ENCODE measurements around the gene PCYOX1L.

PCYOX1L gene

DNA sequence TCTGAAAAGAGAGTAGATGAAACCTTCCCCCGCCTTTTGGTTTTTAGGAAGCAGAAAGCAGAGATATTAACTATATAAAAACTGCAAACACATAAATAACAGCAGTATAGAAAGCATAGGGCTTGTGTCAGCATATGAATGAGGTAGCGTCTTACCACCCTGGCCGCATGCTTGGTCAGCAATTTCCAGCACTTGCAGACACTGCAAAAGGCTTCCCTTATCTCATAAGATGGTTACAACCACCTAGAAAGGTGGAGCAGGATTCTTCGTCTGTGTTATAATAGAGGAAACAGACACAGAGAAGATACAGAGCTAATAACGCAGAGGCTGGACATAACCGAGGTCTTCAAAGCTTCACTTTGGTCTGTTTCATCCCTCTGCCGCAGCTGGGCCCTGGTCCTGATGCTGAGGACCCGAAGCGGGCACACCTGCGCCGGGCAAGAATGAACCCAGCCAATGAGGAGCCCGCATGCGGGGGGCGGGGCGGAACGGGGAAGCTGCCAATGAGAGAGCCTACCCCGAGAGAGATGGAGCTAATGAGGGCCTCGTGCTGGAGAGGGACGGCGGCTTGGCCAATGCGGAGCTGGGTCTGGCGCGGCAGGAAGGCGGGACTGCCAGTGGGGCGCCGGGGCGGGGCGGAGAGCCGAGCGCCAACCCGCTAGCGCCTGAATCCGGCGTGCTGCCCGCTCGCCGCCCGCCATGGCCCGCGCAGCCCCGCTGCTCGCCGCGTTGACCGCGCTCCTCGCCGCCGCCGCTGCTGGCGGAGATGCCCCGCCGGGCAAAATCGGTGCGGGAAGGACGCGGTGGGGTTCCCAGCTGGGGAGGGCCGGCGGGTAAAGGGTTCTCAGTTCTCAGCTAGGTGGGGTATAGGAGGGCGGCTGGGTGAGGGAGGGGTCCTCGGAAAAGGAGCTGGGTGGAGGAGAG is at the start of gene PCYOX1L:
TSS of gene PCYOX1L (plus strand) at position 677 of the 924 bp plus-strand sequence. CDS start at position 700, 23 bp downstream.
- peak; percentile 79 to 95 for DNase-seq (ENCODE audit: low read depth in 2 of 2)

- no peak for DNase-seq (ENCODE audit: low read depth in 2 of 2)
Measured at GRCh38 chr5:149309354-149309753, 48.5 kb upstream of the PCYOX1L start.

GRCh38 chr5:149310488-149310887 is 47.4 kb upstream of the PCYOX1L start:
- DNase-seq (ENCODE audit: low read depth in 2 of 2) = no peak

GRCh38 chr5:149310947-149311658 is 46.7 kb upstream of the PCYOX1L start:
- no peak for DNase-seq (ENCODE audit: low read depth in 2 of 2)

- no peak for DNase-seq (ENCODE audit: low read depth in 2 of 2)
Measured at GRCh38 chr5:149313151-149313841, 44.5 kb upstream of the PCYOX1L start.

GRCh38 chr5:149314571-149315111 is 43.2 kb upstream of the PCYOX1L start:
- no peak for DNase-seq (ENCODE audit: low read depth in 2 of 2)

GRCh38 chr5:149315753-149316152 is 42.1 kb upstream of the PCYOX1L start:
- no peak for DNase-seq (ENCODE audit: low read depth in 2 of 2)

DNA sequence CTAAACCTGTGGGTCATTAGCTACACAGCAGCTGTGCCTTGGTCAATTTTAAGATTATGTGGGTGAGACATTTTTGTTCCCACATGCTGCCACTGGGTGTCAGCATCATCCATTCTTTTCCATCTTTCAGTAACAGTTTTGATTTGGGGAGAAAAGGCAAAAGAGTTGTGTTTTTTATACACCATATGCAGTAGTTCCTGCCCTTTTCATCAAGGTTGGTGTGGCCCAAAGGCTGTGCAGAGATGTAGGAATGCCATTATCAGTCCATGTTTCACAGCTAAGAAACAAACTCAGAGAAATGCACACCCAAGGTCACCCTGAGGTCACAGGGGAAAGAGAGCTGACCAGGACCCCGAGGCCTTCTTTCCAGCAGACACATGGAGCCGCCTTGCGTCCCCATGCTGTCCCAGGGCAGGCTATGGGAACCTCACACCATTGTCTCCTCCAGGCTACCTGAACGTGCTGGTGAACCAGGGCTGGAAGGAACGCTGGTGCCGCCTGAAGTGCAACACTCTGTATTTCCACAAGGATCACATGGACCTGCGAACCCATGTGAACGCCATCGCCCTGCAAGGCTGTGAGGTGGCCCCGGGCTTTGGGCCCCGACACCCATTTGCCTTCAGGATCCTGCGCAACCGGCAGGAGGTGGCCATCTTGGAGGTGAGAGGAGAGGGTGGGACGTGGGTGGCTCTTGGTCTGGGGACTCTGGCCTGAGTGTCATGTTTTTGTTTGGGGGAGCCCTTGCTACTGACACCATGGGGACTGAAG is 40.4 kb upstream of the PCYOX1L start:
- no peak for DNase-seq (ENCODE audit: low read depth in 2 of 2)

- DNase-seq (ENCODE audit: low read depth in 2 of 2) = no peak
Measured at GRCh38 chr5:149319174-149319573, 38.7 kb upstream of the PCYOX1L start.

- DNase-seq (ENCODE audit: low read depth in 2 of 2) = no peak
Measured at GRCh38 chr5:149320791-149321330, 37.0 kb upstream of the PCYOX1L start.

- no peak for DNase-seq (ENCODE audit: low read depth in 2 of 2)
Measured at GRCh38 chr5:149322518-149322917, 35.3 kb upstream of the PCYOX1L start.

- no peak for DNase-seq (ENCODE audit: low read depth in 2 of 2)
Measured at GRCh38 chr5:149323210-149323609, 34.6 kb upstream of the PCYOX1L start.

GRCh38 chr5:149323621-149324205 is 34.1 kb upstream of the PCYOX1L start:
- no peak for DNase-seq (ENCODE audit: low read depth in 2 of 2)

- no peak for DNase-seq (ENCODE audit: low read depth in 2 of 2)
Measured at GRCh38 chr5:149324641-149325040, 33.2 kb upstream of the PCYOX1L start.

GRCh38 chr5:149325166-149325735 is 32.6 kb upstream of the PCYOX1L start:
- DNase-seq (ENCODE audit: low read depth in 2 of 2) = no peak

DNA sequence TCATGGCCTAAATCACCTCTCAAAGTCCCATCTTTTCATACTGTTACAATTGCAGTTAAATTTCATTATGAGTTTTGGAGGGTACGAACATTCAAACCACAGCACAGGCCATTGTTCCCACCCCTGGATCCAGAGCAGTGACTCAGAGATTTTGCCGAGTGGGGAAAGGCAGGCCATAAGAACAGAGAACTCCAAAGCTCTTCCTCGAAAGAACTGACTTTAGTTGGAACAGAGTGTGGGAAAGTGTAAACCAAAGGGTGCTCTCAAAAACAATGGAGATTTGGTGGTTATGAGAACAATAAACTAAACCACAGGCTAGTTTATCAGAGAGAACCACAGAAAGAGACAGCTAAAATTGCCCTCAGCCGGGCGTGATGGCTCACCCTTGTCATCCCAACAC is 32.0 kb upstream of the PCYOX1L start:
- DNase-seq (ENCODE audit: low read depth in 2 of 2) = no peak

DNA sequence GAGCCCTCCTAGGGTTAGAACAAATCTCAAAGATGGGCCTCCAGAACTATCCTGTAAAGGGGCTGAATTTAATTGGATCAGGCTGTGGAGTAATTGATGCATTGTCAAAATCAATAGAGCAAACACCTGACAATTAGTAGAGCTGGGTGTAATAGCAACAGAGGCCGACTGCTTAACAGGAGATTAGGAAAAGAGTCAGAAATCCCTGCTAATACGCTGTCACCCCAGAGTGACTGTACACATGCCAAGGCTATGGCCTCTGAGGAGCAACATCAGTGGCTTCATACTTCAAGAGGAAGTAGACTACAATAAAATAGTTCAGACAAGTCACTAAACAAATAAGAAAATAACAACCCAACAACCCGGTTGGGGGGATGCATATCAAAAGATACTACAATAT is 31.2 kb upstream of the PCYOX1L start:
- DNase-seq (ENCODE audit: low read depth in 2 of 2) = no peak

GRCh38 chr5:149328177-149328576 is 29.7 kb upstream of the PCYOX1L start:
- no peak for DNase-seq (ENCODE audit: low read depth in 2 of 2)

DNA sequence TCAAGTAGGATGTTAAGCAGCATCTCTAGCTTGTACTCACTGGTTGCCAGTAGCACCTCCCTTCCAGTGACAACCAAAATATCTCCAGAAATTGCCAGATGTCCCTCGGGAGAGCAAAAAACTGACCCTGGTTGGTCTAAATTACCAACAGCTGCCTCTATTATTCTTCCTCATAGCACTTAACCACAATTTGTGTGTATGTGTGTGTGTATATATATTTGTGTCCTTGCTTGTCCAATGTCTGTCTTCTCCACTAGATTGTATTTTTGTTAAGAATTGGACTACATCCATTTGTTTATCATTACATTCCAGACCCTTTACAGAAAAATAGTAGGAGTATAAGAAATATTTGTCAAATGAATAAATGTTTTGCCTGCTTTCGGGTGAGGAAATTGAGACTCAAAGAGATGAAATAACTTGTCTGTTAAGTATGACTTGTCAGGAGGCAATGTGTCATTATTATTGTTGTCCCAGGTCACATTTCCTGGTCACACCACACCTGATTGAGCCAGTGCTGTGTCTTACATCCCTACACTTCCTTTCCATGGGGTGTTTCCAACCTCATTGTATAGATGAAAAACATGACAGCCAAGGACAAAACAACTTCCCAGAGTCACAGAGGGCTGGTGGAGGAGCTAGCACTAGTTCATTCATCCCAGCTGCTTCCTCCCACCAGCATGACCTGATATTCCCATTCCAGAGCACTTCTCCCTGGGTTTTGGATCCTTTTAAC is 24.0 kb upstream of the PCYOX1L start:
- no peak for DNase-seq (ENCODE audit: low read depth in 2 of 2)

DNA sequence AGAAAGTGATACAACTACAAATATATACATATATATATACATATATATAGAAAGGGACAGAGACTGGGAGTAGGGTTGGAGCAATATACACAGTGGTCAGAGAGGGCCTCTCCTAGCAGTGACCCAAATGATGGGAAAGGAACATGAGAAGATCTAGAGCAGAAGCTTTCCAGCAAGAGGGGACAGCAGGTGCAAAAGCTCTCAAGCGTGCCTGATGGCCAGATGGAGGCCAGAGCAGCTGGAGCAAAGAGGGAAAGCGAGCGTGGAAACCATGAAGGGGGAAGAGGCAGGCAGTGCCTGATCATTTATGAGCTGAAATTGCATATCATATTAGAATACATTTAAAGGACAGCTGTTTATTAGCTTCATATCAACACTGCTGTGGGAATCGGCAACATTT is 20.1 kb upstream of the PCYOX1L start:
- DNase-seq (ENCODE audit: low read depth in 2 of 2) = no peak

Measured in activated CD8-positive, alpha-beta memory T cell treated with anti-CD3 and anti-CD28 coated beads for 4 hours (primary cell).